Erythroblast (primary cell): ENCODE measurements around the gene COQ5.

Experiments
- GATA1 ChIP-seq: IDR thresholded peaks from 2 replicates; pipeline ENCODE4 v1.6.1; 2011; ENCODE audit warnings: low read depth, mild to moderate bottlenecking, control low read depth, low read length, moderate library complexity
- POLR2A ChIP-seq: IDR thresholded peaks from 2 replicates; pipeline ENCODE4 v1.6.1; 2011; ENCODE audit warnings: mild to moderate bottlenecking, low read length

GRCh38 chr12:120468821-120469449 is 60.0 kb downstream of the COQ5 start:
- no peak for TF ChIP-seq POLR2A
- no peak for TF ChIP-seq GATA1
